Astrocyte (in vitro differentiated cells and primary cell): Measurements from ENCODE around the gene SLC16A7.

Experiments used
- CTCF ChIP-seq: IDR thresholded peaks from 2 replicates; pipeline ENCODE4 v1.5.1; 2011; ENCODE audit warnings: low read depth, mild to moderate bottlenecking, inconsistent platforms, low read length, moderate library complexity; ENCODE audit not compliant: insufficient read depth
- EZH2 ChIP-seq: IDR thresholded peaks from 2 replicates; pipeline ENCODE4 v1.6.1; 2012; ENCODE audit warnings: mild to moderate bottlenecking, low read length, inconsistent platforms; ENCODE audit not compliant: insufficient read depth

GRCh38 chr12:59833408-59833807 is 237.6 kb downstream of the SLC16A7 start:
- no peak for TF ChIP-seq CTCF
- TF ChIP-seq EZH2 = no peak
